KG1 (cell line): ENCODE data around the gene HBEGF.

Source experiments
- DNase-seq: peaks from one replicate; lab custom pipeline; 2025; lab: John Stamatoyannopoulos, UW

The HBEGF gene

DNA sequence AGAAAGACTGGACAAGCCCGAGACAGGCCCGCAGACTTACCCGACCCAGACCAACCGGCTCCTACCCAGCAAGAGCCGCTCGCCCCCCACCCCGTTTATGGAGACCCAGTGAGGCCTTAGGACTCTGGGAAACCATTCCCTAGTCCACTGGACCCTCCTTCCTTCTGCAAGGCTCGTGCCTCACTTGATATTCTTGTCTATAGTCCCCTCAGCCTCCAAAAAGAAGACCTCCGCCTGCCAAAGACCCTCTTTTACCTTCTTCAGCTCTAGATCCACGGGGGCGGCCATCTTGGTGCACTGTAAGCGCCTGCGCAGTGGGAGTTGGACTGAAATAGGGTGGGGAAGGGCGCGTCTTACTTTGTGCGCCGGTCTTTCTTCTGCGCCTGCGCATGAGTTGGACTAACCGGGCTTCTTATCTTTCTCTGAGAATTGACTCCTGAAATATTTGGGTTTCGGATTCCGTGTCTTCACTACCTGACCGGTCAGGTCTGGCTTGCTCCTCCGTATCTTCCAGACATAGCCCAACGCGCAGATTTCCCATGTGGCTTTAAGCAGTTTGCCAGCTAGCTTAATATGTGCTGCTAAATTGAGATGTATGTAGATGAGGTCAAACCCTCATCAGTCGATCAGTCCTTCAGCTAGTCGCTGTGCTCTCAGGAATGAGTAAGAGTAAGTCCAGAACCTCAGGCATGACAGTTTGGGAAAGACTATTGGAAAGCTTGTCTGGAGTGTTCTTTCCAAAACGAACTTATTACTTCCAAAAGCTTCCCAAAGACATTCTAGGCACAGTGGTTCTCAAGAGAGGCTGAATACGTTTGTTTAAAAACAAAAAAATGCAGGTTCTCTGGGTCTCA, 43.4 kb downstream of the HBEGF start, which contains the start of gene PFDN1:
TSS of gene PFDN1 (minus strand) at position 316 of the 854 bp plus-strand sequence. CDS start at position 288, 28 bp downstream.
- DNase-seq, result peak; percentile 58

DNA sequence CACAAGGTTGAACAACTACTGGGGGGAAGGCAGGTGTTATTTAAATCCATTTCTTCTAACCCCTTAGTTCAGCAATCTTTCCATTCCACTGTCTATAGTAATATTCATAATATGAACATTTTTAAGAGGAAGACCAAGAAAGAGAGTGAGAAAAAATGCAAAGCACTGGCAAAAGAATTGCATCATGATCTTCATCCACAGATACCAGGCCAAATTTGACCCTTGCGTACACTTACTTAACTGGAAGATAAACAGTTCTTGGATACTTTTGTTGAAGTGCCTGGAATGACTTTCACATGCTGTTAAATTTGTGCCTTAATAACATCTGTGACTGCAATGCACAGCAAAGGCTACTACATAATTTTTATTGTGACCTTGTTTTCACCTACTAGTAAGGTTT, 45.3 kb downstream of the HBEGF start:
- no peak for DNase-seq

DNA sequence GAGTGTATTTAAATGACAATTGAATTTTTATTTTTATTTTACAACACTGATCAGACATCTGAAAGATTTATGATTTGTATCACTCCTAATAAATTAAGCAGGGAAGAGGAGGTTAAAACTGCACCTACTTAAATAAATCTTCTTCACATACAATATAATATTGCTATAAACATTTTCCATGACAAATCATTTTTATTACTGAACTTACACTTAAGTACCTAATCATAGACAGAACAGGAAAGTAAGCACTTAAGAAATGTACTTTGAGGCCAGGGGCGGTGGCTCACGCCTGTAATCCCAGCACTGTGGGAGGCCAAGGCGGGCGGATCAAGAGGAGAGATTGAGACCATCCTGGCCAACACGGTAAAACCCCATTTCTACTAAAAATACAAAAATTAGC, 47.3 kb downstream of the HBEGF start:
- DNase-seq, result no peak

DNA sequence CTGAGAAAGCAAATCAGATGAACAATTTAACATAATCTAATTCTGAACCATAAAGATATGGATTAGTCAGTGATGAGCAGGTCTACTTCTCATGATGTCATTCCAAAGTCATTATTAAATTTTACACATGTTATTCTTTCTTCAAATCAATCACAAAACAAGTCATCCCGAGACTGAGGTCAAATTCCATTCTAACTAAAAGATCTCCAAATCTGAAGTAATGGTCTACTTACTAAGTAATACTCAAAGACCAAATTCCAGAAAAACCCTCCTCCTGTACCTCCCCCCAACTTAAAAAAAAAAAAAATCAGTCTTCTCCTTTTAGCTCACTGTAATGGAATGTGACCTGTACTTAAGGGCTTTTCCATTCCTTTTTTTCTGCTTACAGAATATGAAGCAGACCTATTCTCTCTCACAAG, 48.2 kb downstream of the HBEGF start:
- no peak for DNase-seq

DNA sequence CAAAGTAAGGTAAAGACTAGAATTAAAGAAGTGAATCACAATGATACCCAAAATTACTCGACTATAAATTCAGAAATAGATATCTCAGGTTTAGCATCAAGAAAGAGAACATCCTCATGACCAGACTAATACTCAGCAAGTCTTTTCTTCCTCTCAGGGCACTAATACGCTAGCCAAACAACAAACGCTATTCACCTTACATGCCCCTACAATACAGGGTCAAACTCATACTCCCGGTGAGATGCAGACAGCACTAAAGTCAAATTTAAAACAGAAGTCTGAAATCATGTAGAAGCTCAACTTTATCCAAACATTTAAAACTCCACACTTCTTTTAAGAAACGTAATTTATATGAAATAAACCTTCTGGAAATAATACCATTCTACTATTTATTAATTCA, 49.1 kb downstream of the HBEGF start:
- no peak for DNase-seq

DNA sequence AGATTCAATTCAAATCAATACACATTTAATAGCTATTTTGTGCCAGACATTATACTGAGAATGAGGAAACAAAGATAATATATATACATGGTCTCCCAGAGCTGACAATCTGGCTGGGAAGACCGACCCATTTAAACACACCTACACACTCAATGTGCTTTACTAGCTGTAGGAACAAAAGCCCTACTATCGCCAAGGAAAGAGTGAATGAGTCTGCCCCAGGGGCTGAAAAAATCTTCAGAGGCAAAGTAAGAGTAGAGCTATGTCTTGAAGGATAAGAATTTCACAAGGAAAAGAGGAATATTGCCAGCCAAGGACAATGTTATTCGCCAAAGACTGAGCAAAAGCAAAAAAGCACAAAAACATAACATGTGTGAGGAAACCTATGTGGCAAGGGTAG, 50.1 kb downstream of the HBEGF start:
- no peak for DNase-seq

DNA sequence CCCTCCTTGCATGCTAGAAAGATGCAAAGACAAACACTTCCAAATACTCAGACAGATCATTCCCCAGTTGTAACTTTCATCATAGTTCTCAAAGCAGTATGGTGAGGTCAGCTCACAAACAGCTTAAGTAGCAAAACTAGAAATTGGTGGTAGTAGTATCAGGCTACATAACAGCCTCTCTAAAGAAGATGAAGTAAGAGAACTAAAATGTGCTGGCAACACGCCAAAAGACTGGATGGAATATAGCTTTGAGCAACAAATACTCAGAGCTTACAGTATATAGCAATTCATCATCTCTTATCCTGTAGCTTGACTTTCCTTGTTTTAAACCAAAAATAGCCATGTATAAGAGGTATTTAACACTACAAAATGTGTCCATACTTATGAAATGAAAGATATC, 51.0 kb downstream of the HBEGF start:
- DNase-seq, result no peak

DNA sequence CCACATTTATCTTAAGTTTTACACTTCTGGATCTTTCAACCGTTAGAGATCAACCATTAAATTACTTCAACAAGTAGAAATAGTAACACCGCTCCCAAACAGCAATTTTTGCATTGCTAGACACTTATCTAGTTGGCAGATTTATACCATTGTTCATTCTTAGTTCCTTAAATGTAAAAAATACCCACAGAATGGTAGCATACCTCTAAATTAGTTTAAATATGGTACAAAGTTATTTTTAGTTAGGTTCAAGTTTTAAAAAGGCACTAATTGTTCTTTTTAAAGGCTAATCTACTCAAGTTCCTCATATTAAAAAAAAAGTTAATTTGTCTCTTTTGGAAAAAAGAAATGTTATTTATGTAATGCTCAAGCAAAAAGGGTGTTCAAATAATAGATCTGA, 51.6 kb downstream of the HBEGF start:
- no peak for DNase-seq

DNA sequence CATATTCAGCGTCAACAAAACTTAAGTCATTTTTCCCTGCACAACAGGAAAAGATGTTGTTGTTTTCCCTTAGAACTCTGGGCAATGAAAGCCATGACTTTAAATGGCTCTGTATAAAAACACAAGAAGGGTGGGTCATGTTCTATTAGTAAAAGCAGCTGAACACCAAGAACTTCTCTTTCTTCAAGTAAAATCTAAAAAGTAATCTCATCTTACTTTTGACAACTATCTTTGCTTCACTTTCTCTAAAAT, 52.6 kb downstream of the HBEGF start:
- no peak for DNase-seq

DNA sequence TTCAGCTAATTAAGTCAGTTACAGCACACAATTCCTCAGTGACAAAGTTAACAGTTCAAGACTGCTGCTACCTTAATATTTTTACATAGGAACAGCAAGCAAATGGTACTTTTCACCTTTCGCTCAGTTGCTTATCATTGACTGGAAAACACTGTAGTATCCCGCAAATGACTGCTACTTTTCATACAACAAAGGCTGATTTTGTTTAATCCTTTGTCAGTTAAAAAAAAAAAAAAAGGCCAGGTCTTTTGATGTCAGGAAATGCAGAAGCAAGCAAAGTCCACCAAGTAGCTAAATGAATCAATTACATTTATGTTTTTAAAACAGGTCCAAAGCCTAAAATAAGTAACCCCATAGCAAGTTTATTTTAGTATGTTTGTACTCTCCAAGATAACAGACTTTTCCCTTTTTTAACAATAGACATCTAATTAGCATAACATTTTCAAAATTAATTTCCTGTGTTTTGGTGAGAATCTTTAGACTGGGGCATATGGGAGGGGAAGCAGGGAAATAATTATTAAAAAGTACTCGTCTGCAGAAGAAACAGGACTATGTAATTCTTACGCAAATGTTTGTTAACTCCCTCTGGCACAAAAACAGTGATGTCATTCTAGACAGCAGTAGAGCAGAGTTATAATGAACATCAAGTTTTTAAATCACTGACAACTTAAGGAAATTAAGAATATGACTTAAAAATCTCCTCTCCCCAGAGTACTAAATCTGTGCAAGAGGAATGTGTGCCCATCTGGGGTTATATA, 53.1 kb downstream of the HBEGF start:
- DNase-seq, result no peak

DNA sequence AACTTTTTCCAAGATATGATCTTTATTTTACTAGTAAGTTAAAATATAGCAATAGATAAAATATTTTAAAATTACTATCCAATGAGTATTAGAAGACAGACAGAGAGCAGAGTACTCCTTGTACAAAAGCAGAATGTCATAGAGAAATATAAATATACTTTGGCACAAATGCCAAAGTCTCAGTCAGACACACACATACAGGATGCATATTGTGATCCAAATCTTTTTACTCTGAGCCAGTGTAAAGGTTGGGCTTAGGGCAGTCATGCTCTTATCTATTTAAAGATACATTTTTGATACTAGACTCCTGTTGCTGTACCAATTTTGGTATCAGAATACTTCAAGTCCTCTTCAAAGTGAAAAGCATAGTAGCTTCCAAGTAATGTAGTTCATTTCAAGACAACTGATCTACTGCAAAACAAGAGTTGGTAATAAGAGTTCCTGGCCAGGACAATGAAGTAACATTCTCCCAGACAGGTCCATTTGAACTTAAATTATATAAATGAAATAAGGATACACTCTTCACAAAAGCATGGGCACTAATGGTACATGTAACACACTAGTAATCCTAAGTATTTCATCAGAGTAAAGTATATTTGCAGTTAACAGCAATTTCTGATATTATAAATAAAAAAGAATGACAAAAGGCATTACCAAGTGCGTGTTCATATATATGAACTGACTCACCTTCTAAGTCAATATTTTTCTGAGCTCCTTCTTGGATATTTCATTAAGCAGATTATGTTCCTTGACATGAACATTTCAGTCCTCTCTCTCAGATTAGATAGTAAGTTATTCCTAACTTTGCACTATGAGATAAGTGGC, 54.0 kb downstream of the HBEGF start:
- DNase-seq, result no peak

DNA sequence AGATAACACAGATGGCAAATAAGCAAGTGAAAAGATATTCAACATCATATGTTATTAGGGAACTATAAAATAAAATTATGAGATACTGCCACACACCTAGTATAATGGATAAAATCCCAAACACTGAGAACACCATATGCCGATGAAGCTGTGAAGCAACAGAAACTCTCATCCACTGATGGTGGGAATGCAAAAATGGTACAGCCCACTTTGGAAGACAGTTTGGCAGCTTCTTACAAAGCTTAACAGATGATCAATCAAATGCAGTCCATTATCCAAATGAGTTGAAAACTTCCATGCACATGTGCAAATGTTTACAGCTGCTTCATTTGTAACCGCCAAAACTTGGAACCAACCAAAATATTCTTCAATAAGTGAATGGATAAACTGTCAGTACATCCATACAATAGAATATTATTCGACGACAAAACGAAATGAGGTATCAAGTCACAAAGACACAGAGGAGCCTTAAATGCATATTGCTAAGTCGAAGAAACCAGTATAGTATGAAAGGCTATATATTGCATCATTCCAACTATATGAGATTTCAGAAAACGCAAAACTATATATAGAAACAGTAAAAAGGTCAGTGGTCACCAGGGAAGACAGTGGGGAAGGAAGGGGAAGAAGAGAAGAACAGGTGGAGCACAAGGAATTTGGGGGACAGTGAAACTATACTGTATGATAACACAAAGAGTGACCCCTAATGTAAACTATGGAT, 58.4 kb downstream of the HBEGF start:
- DNase-seq, result no peak

DNA sequence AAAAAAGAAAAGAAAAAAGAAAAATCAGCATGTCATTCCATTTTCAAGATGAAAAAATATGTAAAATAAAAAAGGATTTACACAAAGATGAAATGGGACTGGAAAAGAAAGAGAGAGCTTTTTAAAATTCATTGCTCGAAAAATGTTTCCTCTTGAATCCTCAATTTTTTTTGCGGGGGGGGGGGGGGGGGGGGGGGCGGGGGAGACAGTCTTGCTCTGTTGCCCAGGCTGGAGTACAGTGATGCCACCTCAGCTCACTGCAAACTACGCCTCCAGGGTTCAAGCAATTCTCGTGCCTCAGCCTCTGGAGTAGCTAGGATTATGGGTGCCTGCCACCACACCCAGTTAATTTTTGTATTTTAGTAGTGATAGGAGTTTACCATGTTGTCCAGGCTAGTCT, 60.0 kb downstream of the HBEGF start:
- no peak for DNase-seq

DNA sequence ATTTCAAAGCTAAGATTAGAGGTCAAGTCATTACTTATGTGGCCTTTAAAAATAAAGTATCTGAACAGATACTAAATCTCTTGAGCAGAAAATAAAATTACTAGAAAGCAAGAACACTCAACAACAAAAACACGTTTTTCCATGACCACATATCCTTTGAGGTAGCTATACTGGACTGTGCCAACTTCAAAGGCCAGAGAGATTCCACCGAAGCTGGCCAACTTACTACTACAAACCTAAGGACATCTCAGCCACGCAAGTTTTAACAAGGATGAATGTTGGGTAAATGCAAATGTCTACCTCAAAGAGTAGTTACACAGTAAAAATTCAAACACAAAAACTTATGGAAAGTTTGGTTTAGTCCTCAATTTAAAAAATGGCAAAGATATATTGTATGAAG, 62.4 kb downstream of the HBEGF start:
- no peak for DNase-seq
